Measurements from ENCODE around the gene NMNAT2.

Gene NMNAT2

GRCh38 chr1:183249941-183250452 is 168.2 kb downstream of the NMNAT2 start:
- TF ChIP-seq, protein P1, sequence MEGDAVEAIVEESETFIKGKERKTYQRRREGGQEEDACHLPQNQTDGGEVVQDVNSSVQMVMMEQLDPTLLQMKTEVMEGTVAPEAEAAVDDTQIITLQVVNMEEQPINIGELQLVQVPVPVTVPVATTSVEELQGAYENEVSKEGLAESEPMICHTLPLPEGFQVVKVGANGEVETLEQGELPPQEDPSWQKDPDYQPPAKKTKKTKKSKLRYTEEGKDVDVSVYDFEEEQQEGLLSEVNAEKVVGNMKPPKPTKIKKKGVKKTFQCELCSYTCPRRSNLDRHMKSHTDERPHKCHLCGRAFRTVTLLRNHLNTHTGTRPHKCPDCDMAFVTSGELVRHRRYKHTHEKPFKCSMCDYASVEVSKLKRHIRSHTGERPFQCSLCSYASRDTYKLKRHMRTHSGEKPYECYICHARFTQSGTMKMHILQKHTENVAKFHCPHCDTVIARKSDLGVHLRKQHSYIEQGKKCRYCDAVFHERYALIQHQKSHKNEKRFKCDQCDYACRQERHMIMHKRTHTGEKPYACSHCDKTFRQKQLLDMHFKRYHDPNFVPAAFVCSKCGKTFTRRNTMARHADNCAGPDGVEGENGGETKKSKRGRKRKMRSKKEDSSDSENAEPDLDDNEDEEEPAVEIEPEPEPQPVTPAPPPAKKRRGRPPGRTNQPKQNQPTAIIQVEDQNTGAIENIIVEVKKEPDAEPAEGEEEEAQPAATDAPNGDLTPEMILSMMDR (IDR thresholded peaks at IDR 0.05; ENCODE audit: control insufficient read depth, extremely low read depth, insufficient read depth) = no peak
- DNase-seq (ENCODE audit: low read depth) = no peak
- no peak overlapping the region for H3K4me3 ChIP-seq (ENCODE audit: low read depth, low read length)

DNA sequence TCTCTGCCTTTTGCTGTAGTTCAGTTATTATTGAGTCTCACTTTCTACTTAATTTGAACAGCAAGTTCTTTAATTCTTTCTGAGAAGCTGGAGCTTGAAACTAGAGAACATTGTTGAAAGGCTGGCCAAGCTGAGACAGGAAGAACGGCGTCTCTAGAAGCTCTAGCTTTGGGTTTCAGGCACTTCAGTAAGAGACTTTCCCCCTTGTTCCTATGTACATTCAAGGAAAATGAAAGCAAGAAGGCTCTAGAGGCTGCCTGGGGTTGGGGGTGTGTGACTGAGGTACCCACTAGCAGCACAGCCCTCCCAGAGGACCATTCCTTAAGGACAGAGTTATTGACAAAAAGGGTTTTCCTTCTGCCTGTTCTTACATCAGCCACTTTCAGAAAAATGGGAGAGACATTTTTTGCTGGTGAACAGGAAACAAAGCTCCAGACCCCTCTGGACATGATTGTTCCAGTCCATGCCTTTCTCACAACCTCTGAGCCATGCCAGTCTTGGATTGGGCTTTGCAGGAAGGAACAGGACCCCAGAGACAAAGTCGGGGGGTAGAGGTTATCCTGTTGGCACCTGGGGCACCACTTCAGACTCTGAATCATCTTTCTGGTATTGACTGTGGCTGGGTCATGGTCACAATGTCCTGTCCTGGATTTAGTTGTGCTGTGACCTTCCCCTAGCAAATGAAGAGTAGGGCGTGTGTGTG is 169.0 kb downstream of the NMNAT2 start:
- DNase-seq (ENCODE audit: low read depth) = no peak
- H3K4me3 ChIP-seq (ENCODE audit: low read depth, low read length) = no peak overlapping the region
- TF ChIP-seq, protein P1 (IDR thresholded peaks at IDR 0.05; ENCODE audit: control insufficient read depth, extremely low read depth, insufficient read depth) = no peak

DNA sequence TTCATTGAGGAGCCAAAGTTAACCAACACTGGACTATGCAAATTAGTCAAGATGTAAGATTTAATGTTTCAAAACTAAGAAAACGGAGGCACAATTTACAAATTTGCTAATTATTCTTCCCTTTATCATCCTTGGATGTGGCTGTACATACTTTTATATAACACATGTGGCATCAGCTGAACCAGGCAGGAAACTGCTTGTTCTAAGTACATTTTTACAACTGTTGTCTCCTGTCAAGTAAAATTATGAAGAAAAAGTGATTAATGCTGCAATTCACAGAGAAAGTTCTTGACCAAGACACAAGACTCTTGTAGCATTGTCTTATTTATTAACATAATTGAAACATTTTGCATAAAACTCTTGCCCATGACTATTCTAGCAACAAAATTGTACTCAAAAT is 170.2 kb downstream of the NMNAT2 start:
- DNase-seq (ENCODE audit: low read depth) = no peak
- TF ChIP-seq, protein P1 (IDR thresholded peaks at IDR 0.05; ENCODE audit: control insufficient read depth, extremely low read depth, insufficient read depth) = no peak
- no peak overlapping the region for H3K4me3 ChIP-seq (ENCODE audit: low read depth, low read length)

- no peak overlapping the region for H3K4me3 ChIP-seq (ENCODE audit: low read depth, low read length)
- TF ChIP-seq, protein P1 (IDR thresholded peaks at IDR 0.05; ENCODE audit: control insufficient read depth, extremely low read depth, insufficient read depth) = no peak
- no peak for DNase-seq (ENCODE audit: low read depth)
These were observed 170.7 kb downstream of the NMNAT2 start for GRCh38 chr1:183247484-183247883.

- no peak overlapping the region for H3K4me3 ChIP-seq (ENCODE audit: low read depth, low read length)
- no peak for DNase-seq (ENCODE audit: low read depth)
- TF ChIP-seq, protein P1 (IDR thresholded peaks at IDR 0.05; ENCODE audit: control insufficient read depth, extremely low read depth, insufficient read depth) = no peak
These were observed 171.1 kb downstream of the NMNAT2 start for GRCh38 chr1:183247066-183247465.

DNA sequence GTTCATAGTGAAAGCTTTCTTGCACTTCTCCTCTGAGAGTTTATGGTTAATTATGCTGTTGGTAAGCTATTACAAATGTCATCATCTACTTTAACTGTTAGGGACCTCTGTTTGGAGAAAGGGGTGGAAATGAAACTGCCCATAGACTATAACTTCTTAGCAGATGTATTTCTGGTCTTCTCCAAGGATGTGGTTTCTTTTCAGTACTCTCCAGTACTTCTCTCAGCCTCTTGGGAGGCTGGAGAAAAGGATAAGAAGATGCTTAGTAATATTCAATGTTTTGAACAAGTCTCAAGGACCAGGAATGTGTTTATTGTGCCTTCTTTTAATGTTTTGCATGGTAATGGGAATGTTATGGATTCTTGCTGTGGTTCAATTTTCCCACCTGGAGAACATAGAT is 171.7 kb downstream of the NMNAT2 start:
- no peak overlapping the region for H3K4me3 ChIP-seq (ENCODE audit: low read depth, low read length)
- TF ChIP-seq, protein P1 (IDR thresholded peaks at IDR 0.05; ENCODE audit: control insufficient read depth, extremely low read depth, insufficient read depth) = no peak
- DNase-seq (ENCODE audit: low read depth) = no peak

DNA sequence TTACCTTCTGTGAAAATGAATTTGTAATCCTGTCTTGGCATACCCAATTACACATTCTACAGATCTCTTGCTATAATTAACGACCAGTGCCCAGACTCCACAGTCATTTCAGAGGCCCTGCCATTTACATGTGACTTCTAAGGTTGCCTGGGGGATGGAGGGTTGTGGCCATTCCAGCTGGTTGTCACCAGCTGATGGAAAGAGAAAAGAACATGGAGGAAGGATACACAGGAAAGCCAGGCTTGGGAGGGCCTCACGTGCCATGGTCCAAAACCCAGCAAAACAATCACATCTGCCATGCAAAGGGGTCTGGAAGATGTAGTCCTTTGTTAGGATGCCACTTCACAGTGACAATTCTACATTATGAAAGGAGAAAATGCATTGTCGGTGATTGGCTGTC is 172.8 kb downstream of the NMNAT2 start:
- H3K4me3 ChIP-seq (ENCODE audit: low read depth, low read length) = no peak overlapping the region
- TF ChIP-seq, protein P1 (IDR thresholded peaks at IDR 0.05; ENCODE audit: control insufficient read depth, extremely low read depth, insufficient read depth) = no peak
- DNase-seq (ENCODE audit: low read depth) = no peak
